Measurements from ENCODE around the gene FLRT1. TPM values are rescaled to one million over a fixed set of nuclear protein-coding genes. Genes with fewer than 3 reads are reported as not detected.

The FLRT1 gene
- total RNA-seq, 1 experiment from 2014 or later, result 0.44 TPM

DNA sequence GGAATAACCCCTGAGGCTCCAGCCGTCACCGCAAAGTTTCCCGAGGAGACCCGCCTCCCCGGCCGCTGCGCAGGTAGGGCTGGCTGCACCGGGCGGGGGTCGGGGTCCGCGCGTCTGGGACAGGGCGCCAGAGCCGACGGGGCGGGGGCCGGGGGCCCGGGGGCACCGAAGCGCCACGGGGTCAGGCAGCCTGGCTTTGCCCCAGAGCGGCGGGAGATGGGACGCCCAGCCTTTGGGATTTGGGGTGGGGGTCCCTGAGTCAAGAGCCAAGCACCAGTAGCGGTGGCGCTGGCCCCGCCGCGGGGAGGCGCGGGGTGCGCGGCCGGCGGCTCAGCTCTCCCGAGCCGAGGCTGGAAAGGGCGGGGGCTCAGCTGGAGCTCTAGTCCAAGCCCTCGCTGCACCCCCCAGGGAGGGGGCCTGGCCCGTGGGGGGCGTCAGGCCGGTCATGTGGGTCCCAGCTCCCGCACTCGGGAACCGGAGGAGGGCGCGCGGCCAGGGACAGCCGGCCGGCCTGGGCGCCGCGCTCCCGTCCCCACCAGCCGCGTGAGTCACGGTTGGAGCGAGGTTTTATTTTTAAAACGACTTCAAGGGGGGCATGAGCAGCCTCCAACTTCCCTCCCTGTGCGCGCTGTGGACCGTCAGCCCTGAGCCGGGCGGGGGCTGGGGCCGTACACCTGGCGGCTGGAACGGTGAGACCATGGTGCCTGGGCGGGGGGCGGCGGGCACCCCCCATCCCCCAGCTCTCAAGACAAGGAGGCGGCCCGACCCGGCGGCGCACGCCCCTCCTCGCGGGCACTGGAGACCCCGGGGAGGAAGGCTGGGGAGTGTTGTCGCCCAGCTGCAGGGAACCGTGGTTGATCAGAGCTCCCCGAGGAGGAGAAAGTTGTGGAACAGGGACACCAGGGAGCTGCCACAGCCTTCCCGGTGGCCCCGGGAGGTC lies 626 bp downstream of the FLRT1 start:
- Histone ChIP-seq H3K4me2 (no peak overlapping the region), H3K4me1 (replicated peaks; ENCODE audit: insufficient read depth) (no peaks in the 10 kb centered on the region), H3K27me3 (ENCODE audit: insufficient read depth, low read depth) (no peaks in the 10 kb centered on the region), H3K36me3 (ENCODE audit: low read depth) (no peaks in the 10 kb centered on the region), H3K4me3 (no peak overlapping the region), H3K9me3 (ENCODE audit: insufficient read depth, low read depth) (no peaks in the 10 kb centered on the region), H3K27ac (no peak overlapping the region), H3K9me2 (ENCODE audit: insufficient read depth) (no peaks in the 10 kb centered on the region), H2AFZ (no peak overlapping the region), H3K79me2 (ENCODE audit: low read depth) (no peaks in the 10 kb centered on the region), H4K20me1 (ENCODE audit: insufficient read depth) (peaks cover 38% of the 10 kb centered on the region), H3F3A (ENCODE audit: insufficient read depth, low read depth) (peaks cover 9% of the 10 kb centered on the region; the same call in 1 of the 2 replicates)
- CTCF ChIA-PET, result no interaction called here
- no TSS peak for BruUV-seq (replicated peaks)
- POLR2A ChIA-PET (ENCODE audit: unreplicated experiment), result interaction anchor here (0.6 kb wide), 1 partner anchor 58 kb away, joined by 4 read pairs; no protein-coding TSS in a partner anchor
- intact Hi-C loops (cut with micrococcal nuclease; ENCODE audit: unreplicated experiment), result no loop called here
- no peak for DNase-seq
- TF ChIP-seq, protein P1, sequence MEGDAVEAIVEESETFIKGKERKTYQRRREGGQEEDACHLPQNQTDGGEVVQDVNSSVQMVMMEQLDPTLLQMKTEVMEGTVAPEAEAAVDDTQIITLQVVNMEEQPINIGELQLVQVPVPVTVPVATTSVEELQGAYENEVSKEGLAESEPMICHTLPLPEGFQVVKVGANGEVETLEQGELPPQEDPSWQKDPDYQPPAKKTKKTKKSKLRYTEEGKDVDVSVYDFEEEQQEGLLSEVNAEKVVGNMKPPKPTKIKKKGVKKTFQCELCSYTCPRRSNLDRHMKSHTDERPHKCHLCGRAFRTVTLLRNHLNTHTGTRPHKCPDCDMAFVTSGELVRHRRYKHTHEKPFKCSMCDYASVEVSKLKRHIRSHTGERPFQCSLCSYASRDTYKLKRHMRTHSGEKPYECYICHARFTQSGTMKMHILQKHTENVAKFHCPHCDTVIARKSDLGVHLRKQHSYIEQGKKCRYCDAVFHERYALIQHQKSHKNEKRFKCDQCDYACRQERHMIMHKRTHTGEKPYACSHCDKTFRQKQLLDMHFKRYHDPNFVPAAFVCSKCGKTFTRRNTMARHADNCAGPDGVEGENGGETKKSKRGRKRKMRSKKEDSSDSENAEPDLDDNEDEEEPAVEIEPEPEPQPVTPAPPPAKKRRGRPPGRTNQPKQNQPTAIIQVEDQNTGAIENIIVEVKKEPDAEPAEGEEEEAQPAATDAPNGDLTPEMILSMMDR (conservative IDR thresholded peaks at IDR 0.05), result no peak
- no peak for TF ChIP-seq EZH2 (IDR thresholded peaks at IDR 0.05; ENCODE audit: low read depth)

DNA sequence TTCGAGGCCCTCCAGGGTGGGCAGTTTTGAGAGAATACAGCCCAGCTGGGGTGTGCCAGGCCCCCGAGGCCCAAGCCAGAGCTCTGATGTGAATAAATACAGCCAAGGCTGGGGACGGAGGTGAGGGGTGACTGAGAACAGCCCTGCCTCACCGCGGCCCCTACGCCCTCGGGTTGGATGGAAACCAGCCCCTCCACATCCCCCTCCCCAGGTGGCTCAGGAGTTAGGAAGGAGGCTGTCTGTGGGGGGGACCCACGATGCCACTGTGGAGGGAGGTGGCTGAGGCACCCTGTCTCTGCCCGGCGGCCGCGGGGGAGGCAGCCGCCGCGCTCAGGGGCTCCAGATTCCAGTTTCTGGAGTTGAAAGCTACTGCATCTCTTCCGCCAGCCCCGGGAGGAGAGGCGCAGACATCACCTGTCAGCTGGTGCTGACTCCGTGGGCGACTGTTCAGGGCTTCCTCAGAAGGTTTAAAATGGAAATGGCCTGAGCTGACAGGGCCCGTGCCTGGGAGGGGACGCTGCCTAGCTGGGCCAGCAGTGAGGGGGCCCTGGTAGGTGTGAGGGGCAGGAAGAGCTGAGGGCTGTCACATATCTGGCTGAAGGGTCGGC lies 1.4 kb downstream of the FLRT1 start:
- Histone ChIP-seq H3K9me3 (ENCODE audit: insufficient read depth, low read depth) (no peaks in the 10 kb centered on the region), H3K4me2 (no peak overlapping the region), H3F3A (ENCODE audit: insufficient read depth, low read depth) (peaks cover 9% of the 10 kb centered on the region; the same call in 1 of the 2 replicates), H3K4me3 (no peak overlapping the region), H3K27me3 (ENCODE audit: insufficient read depth, low read depth) (no peaks in the 10 kb centered on the region), H3K4me1 (replicated peaks; ENCODE audit: insufficient read depth) (no peaks in the 10 kb centered on the region), H2AFZ (no peak overlapping the region), H3K27ac (no peak overlapping the region), H3K79me2 (ENCODE audit: low read depth) (no peaks in the 10 kb centered on the region), H3K9me2 (ENCODE audit: insufficient read depth) (no peaks in the 10 kb centered on the region), H3K36me3 (ENCODE audit: low read depth) (no peaks in the 10 kb centered on the region), H4K20me1 (ENCODE audit: insufficient read depth) (peaks cover 36% of the 10 kb centered on the region)
- TF ChIP-seq, protein P1 (conservative IDR thresholded peaks at IDR 0.05), result no peak
- no peak for TF ChIP-seq EZH2 (IDR thresholded peaks at IDR 0.05; ENCODE audit: low read depth)
- no peak for DNase-seq
- ChIA-PET CTCF (no interaction called here), POLR2A (ENCODE audit: unreplicated experiment) (interaction anchor here (0.6 kb wide), 2 partner anchors 57 to 524 kb away, joined by 3 to 4 read pairs; no protein-coding TSS in a partner anchor)
- intact Hi-C loops (cut with micrococcal nuclease; ENCODE audit: unreplicated experiment), result no loop called here
- no TSS peak for BruUV-seq (replicated peaks)

DNA sequence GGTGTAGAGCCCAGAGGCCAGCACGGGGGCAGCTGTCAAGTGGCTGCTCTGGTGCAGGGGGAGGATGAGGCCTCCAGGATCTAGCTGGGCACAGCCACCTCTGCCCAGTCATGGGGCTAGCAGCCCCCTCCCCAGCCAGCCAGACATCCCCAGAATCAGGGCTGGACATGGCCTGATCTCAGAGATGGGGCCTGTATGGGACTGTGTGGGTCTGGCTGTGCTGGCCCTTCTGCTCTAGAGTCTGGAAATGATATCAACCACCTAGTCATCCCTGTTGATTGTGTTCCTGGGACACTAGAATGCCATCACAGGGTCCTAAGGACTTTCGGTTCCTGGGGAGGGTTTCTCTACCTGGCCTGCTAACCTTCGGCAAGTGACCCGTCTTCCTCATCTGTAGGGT lies 2.8 kb downstream of the FLRT1 start:
- no peak overlapping the region for H3K4me2 ChIP-seq

More for the DNA sequence above, 2.8 kb downstream of the FLRT1 start:
- no peak overlapping the region for H3K4me3 ChIP-seq
- no peaks in the 10 kb centered on the region for H3K9me2 ChIP-seq (ENCODE audit: insufficient read depth)
- no peaks in the 10 kb centered on the region for H3K9me3 ChIP-seq (ENCODE audit: insufficient read depth, low read depth)
- ChIA-PET POLR2A (ENCODE audit: unreplicated experiment) (no interaction called here), CTCF (interaction anchor here (1.0 kb wide), 1 partner anchor 9 kb away, joined by 3 read pairs; no protein-coding TSS in a partner anchor)
- TF ChIP-seq, protein P1 (conservative IDR thresholded peaks at IDR 0.05), result no peak
- no peak for TF ChIP-seq EZH2 (IDR thresholded peaks at IDR 0.05; ENCODE audit: low read depth)
- H3K4me1 ChIP-seq (replicated peaks; ENCODE audit: insufficient read depth), result no peaks in the 10 kb centered on the region
- H4K20me1 ChIP-seq (ENCODE audit: insufficient read depth), result peaks cover 43% of the 10 kb centered on the region
- H3K79me2 ChIP-seq (ENCODE audit: low read depth), result no peaks in the 10 kb centered on the region
- H3K36me3 ChIP-seq (ENCODE audit: low read depth), result no peaks in the 10 kb centered on the region
- no peak overlapping the region for H2AFZ ChIP-seq
- BruUV-seq (replicated peaks), result no TSS peak
- no peak overlapping the region for H3K27ac ChIP-seq
- H3F3A ChIP-seq (ENCODE audit: insufficient read depth, low read depth), result peaks cover 9% of the 10 kb centered on the region; the same call in 1 of the 2 replicates
- intact Hi-C loops (cut with micrococcal nuclease; ENCODE audit: unreplicated experiment), result no loop called here
- no peaks in the 10 kb centered on the region for H3K27me3 ChIP-seq (ENCODE audit: insufficient read depth, low read depth)
- no peak for DNase-seq
